H9 (cell line): ENCODE measurements around the gene CTNNA3. TPM values are rescaled to one million over a fixed set of nuclear protein-coding genes. Genes with fewer than 3 reads are reported as not detected.

Experiments used
- DNase-seq: peaks from one replicate; pipeline ENCODE4 v3.0.0-alpha.2; 2017
- H2AFZ ChIP-seq: one replicate; pipeline ENCODE4 v1.6.1; 2013; ENCODE audit warnings: mild to moderate bottlenecking, low read length, control low read depth, moderate library complexity
- H2AK5ac ChIP-seq: 2 replicates; pipeline ENCODE4 v1.6.1; 2013; ENCODE audit warnings: low read length, control low read depth, mixed read lengths; ENCODE audit not compliant: insufficient read length
- H2BK120ac ChIP-seq: one replicate; pipeline ENCODE4 v1.6.1; 2013; ENCODE audit warnings: low read depth, mild to moderate bottlenecking, low read length, control low read depth, inconsistent platforms; ENCODE audit not compliant: poor library complexity, severe bottlenecking
- H2BK12ac ChIP-seq: 2 replicates; pipeline ENCODE4 v1.6.1; 2013; ENCODE audit warnings: low read length, control low read depth, mixed read lengths, low read depth; ENCODE audit not compliant: insufficient read length
- H2BK15ac ChIP-seq: 2 replicates; pipeline ENCODE4 v1.6.1; 2013; ENCODE audit warnings: low read depth, low read length, control low read depth
- H2BK20ac ChIP-seq: one replicate; pipeline ENCODE4 v1.6.1; 2013; ENCODE audit warnings: low read depth, mild to moderate bottlenecking, low read length, control low read depth, inconsistent platforms; ENCODE audit not compliant: poor library complexity, severe bottlenecking
- H2BK5ac ChIP-seq: 2 replicates; pipeline ENCODE4 v1.6.1; 2013; ENCODE audit warnings: low read length, control low read depth, mixed read lengths; ENCODE audit not compliant: insufficient read length
- H3K14ac ChIP-seq: 2 replicates; pipeline ENCODE4 v1.6.1; 2013; ENCODE audit warnings: low read length, control low read depth; ENCODE audit not compliant: insufficient read depth
- H3K18ac ChIP-seq: 2 replicates; pipeline ENCODE4 v1.6.1; 2013; ENCODE audit warnings: low read depth, mild to moderate bottlenecking, mixed read lengths, low read length, control low read depth; ENCODE audit not compliant: insufficient read length
- H3K23ac ChIP-seq: 2 replicates; pipeline ENCODE4 v1.6.1; 2013; ENCODE audit warnings: low read length, control low read depth, mixed read lengths, low read depth; ENCODE audit not compliant: insufficient read length
- H3K23me2 ChIP-seq: 2 replicates; pipeline ENCODE4 v1.6.1; 2013; ENCODE audit warnings: low read depth, mild to moderate bottlenecking, mixed read lengths, low read length, control low read depth; ENCODE audit not compliant: insufficient read length, poor library complexity, severe bottlenecking
- H3K27ac ChIP-seq: 2 replicates; pipeline ENCODE4 v1.5.1; 2013; ENCODE audit warnings: low read length, control low read depth, mixed read lengths, low read depth; ENCODE audit not compliant: insufficient read length
- H3K27me3 ChIP-seq: 2 replicates; pipeline ENCODE4 v1.6.1; 2013; ENCODE audit warnings: low read length, control low read depth, inconsistent platforms; ENCODE audit not compliant: insufficient read depth
- H3K4ac ChIP-seq: 2 replicates; pipeline ENCODE4 v1.6.1; 2013; ENCODE audit warnings: low read depth, mild to moderate bottlenecking, control low read depth, inconsistent platforms, low read length, moderate library complexity
- H3K4me1 ChIP-seq: 2 replicates; pipeline ENCODE4 v1.6.1; 2013; ENCODE audit warnings: low read length, control low read depth, inconsistent platforms; ENCODE audit not compliant: insufficient read depth
- H3K4me2 ChIP-seq: 2 replicates; pipeline ENCODE4 v1.6.1; 2013; ENCODE audit warnings: low read length, control low read depth, mixed read lengths; ENCODE audit not compliant: insufficient read length, insufficient read depth
- H3K56ac ChIP-seq: 2 replicates; pipeline ENCODE4 v1.6.1; 2013; ENCODE audit warnings: low read depth, mild to moderate bottlenecking, mixed read lengths, low read length, control low read depth; ENCODE audit not compliant: insufficient read length
- H3K79me1 ChIP-seq: 2 replicates; pipeline ENCODE4 v1.6.1; 2013; ENCODE audit warnings: low read depth, mild to moderate bottlenecking, moderate library complexity, low read length, control low read depth, inconsistent platforms; ENCODE audit not compliant: insufficient read depth, poor library complexity, severe bottlenecking
- H3K79me2 ChIP-seq: 2 replicates; pipeline ENCODE4 v1.6.1; 2013; ENCODE audit warnings: low read length, control low read depth, inconsistent platforms; ENCODE audit not compliant: insufficient read depth
- H3K9ac ChIP-seq: 2 replicates; pipeline ENCODE4 v1.6.1; 2013; ENCODE audit warnings: low read length, control low read depth, mixed read lengths; ENCODE audit not compliant: insufficient read length; ENCODE audit errors: extremely low read depth
- H3K9me3 ChIP-seq: one replicate; pipeline ENCODE4 v1.6.1; 2013; ENCODE audit warnings: low read depth, low read length, inconsistent platforms; ENCODE audit not compliant: control insufficient read depth
- H3T11ph ChIP-seq: one replicate; pipeline ENCODE4 v1.6.1; 2013; ENCODE audit warnings: mild to moderate bottlenecking, low read length, control low read depth, inconsistent platforms
- H4K20me1 ChIP-seq: one replicate; pipeline ENCODE4 v1.6.1; 2013; ENCODE audit not compliant: control insufficient read depth, insufficient read length, insufficient read depth
- H4K5ac ChIP-seq: 2 replicates; pipeline ENCODE4 v1.6.1; 2013; ENCODE audit warnings: low read depth, mild to moderate bottlenecking, mixed read lengths, low read length, control low read depth; ENCODE audit not compliant: insufficient read length
- H4K8ac ChIP-seq: replicated peaks from 2 replicates; pipeline ENCODE4 v1.6.1; 2013; ENCODE audit warnings: low read length, control low read depth, mixed read lengths, low read depth; ENCODE audit not compliant: insufficient read length
- H4K91ac ChIP-seq: 2 replicates; pipeline ENCODE4 v1.6.1; 2013; ENCODE audit warnings: low read depth, mild to moderate bottlenecking, moderate library complexity, mixed read lengths, low read length, control low read depth; ENCODE audit not compliant: insufficient read length
- H3K27ac Mint-ChIP-seq, 3 experiments: 2 replicates in 2 of 3; 3 replicates in 1 of 3; pipeline ENCODE4 v1.8.0; 2020 to 2021; ENCODE audit warnings: mixed read lengths in 3 of 3, mild to moderate bottlenecking in 1 of 3, moderate library complexity in 1 of 3
- H3K27me3 Mint-ChIP-seq: 2 replicates; pipeline ENCODE4 v1.8.0; 2021; ENCODE audit warnings: low read depth, mild to moderate bottlenecking, moderate library complexity, mixed read lengths
- H3K36me3 Mint-ChIP-seq, 3 experiments: 2 replicates in 2 of 3; 3 replicates in 1 of 3; pipeline ENCODE4 v1.8.0; 2020 to 2021; ENCODE audit warnings: low read depth in 3 of 3, mixed read lengths in 3 of 3; ENCODE audit not compliant: insufficient read depth in 1 of 3
- H3K4me1 Mint-ChIP-seq, 2 experiments: 2 replicates each; pipeline ENCODE4 v1.8.0; 2020; ENCODE audit warnings: mixed read lengths in 2 of 2
- H3K4me3 Mint-ChIP-seq, 2 experiments: 2 replicates in 1 of 2; 3 replicates in 1 of 2; pipeline ENCODE4 v1.8.0; 2020 to 2021; ENCODE audit warnings: mild to moderate bottlenecking in 2 of 2, mixed read lengths in 2 of 2, moderate library complexity in 1 of 2
- H3K9me3 Mint-ChIP-seq, 2 experiments: 2 replicates in 1 of 2; 3 replicates in 1 of 2; pipeline ENCODE4 v1.8.0; 2020; ENCODE audit warnings: mild to moderate bottlenecking in 2 of 2, mixed read lengths in 2 of 2, moderate library complexity in 1 of 2
- CTCF ChIP-seq: fragments of 200-600 bp; sonication (generic); conservative IDR thresholded peaks from 3 replicates; pipeline ENCODE4 v1.8.0; 2021; ENCODE audit warnings: antibody characterized with exemption, mild to moderate bottlenecking
- WGBS: extraction: QIAGEN DNeasy Blood & Tissue Kit; methylation state at CpG from one replicate; pipeline ENCODE4 v1.1.7; 2013; ENCODE audit warnings: missing lambda C conversion rate, low lambda C conversion rate, mixed read lengths; ENCODE audit not compliant: insufficient read length; ENCODE audit errors: extremely low coverage; 5-methylcytosine and 5-hydroxymethylcytosine counted together
- total RNA-seq: library from RNA; stranded (reverse); gene quantifications from 2 replicates; pipeline ENCODE4 v1.2.1, GENCODE V29; 2021

CTNNA3 gene
- total RNA-seq, 1 experiment from 2014 or later: 3.3 TPM

GRCh38 chr10:66026321-66026720 lies 1669.7 kb downstream of the CTNNA3 start:
- H4K8ac ChIP-seq: no peak overlapping the region
- no peaks in the 10 kb centered on the region for H3K27me3 ChIP-seq
- Mint-ChIP-seq H3K9me3 (no peaks in the 10 kb centered on the region), H3K27ac (no peak overlapping the region), H3K4me3 (no peak overlapping the region), H3K27me3 (no peaks in the 10 kb centered on the region), H3K36me3 (no peaks in the 10 kb centered on the region), H3K4me1 (no peaks in the 10 kb centered on the region)
- H2BK15ac ChIP-seq: no peak overlapping the region
- no peaks in the 10 kb centered on the region for H3K4me1 ChIP-seq
- H3K14ac ChIP-seq: no peak overlapping the region
- H2AFZ ChIP-seq: no peak overlapping the region
- H3K56ac ChIP-seq: no peak overlapping the region
- no peak overlapping the region for H2AK5ac ChIP-seq
- no peak for TF ChIP-seq CTCF
- no peaks in the 10 kb centered on the region for H4K20me1 ChIP-seq
- no peaks in the 10 kb centered on the region for H3K9me3 ChIP-seq
- no peak overlapping the region for H4K91ac ChIP-seq
- no peaks in the 10 kb centered on the region for H3K79me1 ChIP-seq
- no peak for DNase-seq
- no peak overlapping the region for H2BK12ac ChIP-seq
- no CpG with 5 or more reads among the region's 2 CpGs for WGBS
- no peak overlapping the region for H3K23ac ChIP-seq
- no peak overlapping the region for H3K18ac ChIP-seq
- no peak overlapping the region for H3K4me2 ChIP-seq
- no peak overlapping the region for H3K4ac ChIP-seq
- H3K9ac ChIP-seq: no peak overlapping the region
- H2BK5ac ChIP-seq: no peak overlapping the region
- H3K79me2 ChIP-seq: no peaks in the 10 kb centered on the region
- H3K27ac ChIP-seq: no peak overlapping the region
- no peak overlapping the region for H3T11ph ChIP-seq
- H4K5ac ChIP-seq: no peak overlapping the region
- H2BK20ac ChIP-seq: no peak overlapping the region
- no peak overlapping the region for H2BK120ac ChIP-seq
- no peaks in the 10 kb centered on the region for H3K23me2 ChIP-seq
